GM18498 (cell line): ENCODE measurements around the gene SCG3.
"Not testable (repeated sequence)": the region's sequence is repeated elsewhere in the genome, so short reads cannot be mapped to it uniquely, and the experiment has no call there.

ENCODE experiments used
- ATAC-seq: cut with Tn5 transposase; IDR thresholded peaks from one replicate; pipeline ENCODE4 v1.9.1; 2021; ENCODE audit warnings: mild to moderate bottlenecking, moderate library complexity; ENCODE audit not compliant: unreplicated experiment

The SCG3 gene

GRCh38 chr15:51681303-51681963, at the start of gene SCG3:
Gene SCG3, plus strand, starts transcription at chr15:51681503. Its CDS starts 253 bp downstream, at chr15:51681756.
- ATAC-seq: no peak

DNA sequence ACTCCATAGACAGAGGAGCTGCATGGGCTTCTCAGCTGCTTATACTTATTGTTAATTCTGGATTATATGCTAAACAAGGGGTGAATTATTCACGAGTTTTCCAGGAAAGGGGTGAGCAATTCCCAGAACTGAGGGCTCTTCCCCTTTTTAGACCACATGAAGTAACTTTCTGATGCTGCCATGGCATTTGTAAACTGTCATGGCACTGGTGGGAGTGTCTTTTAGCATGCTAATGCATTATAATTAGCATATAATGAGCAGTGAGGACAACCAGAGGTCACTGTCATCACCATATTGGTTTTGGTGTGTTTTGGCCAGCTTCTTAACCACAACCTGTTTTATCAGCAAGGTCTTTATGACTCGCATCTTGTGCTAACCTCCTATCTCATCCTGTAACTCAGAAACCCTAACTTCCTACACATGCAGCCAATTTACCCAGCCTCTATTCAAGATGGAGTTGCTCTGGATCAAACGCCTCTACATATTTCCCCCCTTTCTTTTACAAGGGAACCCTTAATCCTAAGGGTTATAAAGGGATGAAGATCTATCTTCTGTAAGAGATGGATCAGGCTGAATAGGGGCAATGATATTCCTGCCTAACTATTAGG, 46.6 kb upstream of the SCG3 start:
- no peak for ATAC-seq

DNA sequence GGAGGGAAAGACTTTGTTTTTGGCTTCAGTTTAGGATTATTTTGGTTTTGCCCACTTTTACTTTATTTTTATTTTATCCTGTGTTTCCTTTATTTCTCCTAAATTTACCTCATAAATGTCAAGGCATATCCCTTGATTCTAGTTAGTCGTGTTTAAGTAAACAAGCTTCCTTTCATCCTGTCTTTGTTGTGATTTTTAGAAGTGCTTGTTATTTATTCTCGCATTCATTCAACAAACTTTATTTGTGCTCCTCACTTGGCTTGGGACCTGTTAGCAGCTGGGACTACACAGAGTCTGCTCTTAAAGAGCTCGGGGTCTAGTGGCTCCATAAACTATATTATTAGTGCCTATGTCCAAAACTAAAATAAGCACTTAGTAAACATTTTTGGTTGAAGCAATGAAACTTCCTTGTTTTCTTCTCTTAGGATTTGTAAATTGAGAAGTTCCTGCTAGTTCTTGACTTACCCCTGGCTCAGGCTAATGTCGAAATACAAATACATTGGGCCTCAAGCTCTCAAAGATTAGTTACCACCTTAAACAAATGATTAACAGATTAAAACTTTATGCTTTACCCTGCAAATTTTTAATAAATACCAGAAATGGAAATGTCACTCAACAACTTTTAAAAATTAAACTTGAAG, 39.7 kb upstream of the SCG3 start:
- ATAC-seq: no peak

DNA sequence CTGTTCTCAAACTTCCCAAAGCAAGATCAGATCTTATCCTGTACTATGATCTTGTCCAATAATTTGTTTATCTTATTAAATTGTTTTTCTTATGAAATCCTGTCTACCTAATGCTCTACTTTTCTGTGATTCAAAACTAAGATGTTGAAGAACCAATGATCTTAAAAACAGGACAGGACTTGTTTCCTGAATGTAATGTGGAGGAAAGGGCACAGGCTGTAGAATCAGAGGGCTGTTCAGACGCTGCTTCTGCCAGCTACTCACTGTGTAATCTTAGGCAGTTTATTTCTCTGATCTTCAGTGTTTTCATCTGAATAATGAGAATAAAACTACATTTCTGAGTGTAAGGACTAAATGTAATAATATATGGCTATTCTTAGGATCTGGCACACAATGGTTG, 38.6 kb upstream of the SCG3 start:
- ATAC-seq: no peak

- no peak for ATAC-seq
These were observed 34.2 kb upstream of the SCG3 start for GRCh38 chr15:51647128-51647562.

GRCh38 chr15:51648101-51648500, 33.2 kb upstream of the SCG3 start:
- ATAC-seq: not testable (repeated sequence)

DNA sequence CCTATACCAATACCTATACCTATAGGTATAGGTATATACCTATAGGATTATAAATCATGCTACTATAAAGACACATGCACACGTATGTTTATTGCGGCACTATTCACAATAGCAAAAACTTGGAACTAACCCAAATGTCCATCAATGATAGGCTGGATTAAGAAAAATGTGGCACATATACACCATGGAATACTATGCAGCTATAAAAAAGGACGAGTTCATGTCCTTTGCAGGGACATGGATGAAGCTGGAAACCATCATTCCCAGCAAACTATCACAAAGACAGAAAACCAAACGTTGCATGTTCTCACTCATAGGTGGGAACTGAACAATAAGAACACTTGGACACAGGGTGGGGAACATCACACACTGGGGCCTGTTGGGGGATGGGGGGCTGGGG, 32.7 kb upstream of the SCG3 start:
- not testable (repeated sequence) for ATAC-seq

GRCh38 chr15:51649659-51650521, 31.4 kb upstream of the SCG3 start:
- ATAC-seq: no peak

DNA sequence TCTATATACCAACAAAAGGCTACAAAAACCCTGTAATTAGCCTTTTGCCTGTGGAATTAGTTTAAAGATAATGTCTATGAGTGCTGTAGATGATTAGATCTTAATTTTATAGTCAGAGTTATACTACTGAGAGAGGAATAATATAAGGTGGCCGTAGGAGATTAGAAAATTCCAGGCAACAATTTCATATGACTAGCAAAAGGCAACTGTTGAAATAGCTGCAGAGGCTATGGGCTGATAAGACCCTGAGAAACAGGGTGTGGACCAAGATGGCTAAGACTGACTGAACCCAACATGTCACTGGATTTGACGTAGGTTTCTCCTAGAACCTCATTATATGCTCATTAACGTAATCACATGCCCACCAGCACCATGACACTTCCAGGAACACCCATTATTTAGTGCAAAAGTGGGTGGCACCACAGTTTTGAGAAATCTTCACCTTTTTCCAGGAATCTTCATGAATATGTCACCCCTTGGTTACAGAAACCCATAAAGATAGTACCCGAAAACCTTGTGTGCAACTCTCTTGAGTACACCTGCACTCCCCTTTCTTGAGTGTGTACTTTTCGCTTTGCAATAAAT, 29.1 kb upstream of the SCG3 start:
- ATAC-seq: no peak

- ATAC-seq: not testable (repeated sequence)
These were observed 25.8 kb upstream of the SCG3 start for GRCh38 chr15:51655401-51656057.

- ATAC-seq: no peak
These were observed 22.6 kb upstream of the SCG3 start for GRCh38 chr15:51658664-51659063.

- no peak for ATAC-seq
These were observed 20.2 kb upstream of the SCG3 start for GRCh38 chr15:51661072-51661471.

GRCh38 chr15:51667478-51667877, 13.8 kb upstream of the SCG3 start:
- no peak for ATAC-seq

GRCh38 chr15:51668446-51668845, 12.9 kb upstream of the SCG3 start:
- no peak for ATAC-seq

DNA sequence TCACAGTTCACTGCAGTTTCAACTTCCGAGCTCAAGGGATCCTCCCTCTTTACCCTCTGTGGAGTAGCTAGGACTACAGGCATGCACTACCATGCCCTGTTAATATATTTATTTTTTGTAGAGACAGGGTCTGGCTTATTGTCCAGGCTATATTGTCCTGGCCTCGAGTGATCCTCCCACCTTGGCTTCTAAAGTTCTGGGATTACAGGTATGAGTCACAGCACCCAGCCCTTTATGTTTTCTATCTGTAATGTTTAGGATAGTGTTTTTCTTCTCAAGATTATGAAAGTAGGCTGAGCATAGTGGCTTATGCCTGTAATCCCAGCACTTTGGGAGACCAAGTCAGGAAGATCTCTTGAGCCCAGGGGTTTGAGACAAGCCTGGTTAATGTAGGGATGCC, 11.9 kb upstream of the SCG3 start:
- no peak for ATAC-seq

- ATAC-seq: no peak
These were observed 9.1 kb upstream of the SCG3 start for GRCh38 chr15:51672155-51672687.

GRCh38 chr15:51672913-51673857, 8.1 kb upstream of the SCG3 start:
- no peak for ATAC-seq

GRCh38 chr15:51675234-51675633, 6.1 kb upstream of the SCG3 start:
- ATAC-seq: no peak

- ATAC-seq: no peak
These were observed 4.3 kb upstream of the SCG3 start for GRCh38 chr15:51677021-51677420.
